Right lobe of liver (tissue), 4 donors: ENCODE results near the gene STMP1.

ENCODE experiments used
- CTCF ChIP-seq, 4 donors: fragments of 200-600 bp in 3 of 4; fragments of 450-650 bp in 1 of 4; IDR thresholded peaks; one replicate each; pipeline versions ENCODE4 v1.5.1 to v1.8.0; 2016 to 2022; ENCODE audit warnings: antibody characterized with exemption in 4 of 4, mild to moderate bottlenecking in 2 of 4
- POLR2A ChIP-seq: fragments of 450-650 bp; IDR thresholded peaks from one replicate; pipeline ENCODE4 v1.6.1; 2017; ENCODE audit warnings: antibody characterized with exemption, mild to moderate bottlenecking
- donor health status: DM: no; HTN: no; CAD: no.
- donor health status: DM: no; HTN: no; CAD: no.
- donor health status: DM: no; HTN: yes; CAD: no.

DNA sequence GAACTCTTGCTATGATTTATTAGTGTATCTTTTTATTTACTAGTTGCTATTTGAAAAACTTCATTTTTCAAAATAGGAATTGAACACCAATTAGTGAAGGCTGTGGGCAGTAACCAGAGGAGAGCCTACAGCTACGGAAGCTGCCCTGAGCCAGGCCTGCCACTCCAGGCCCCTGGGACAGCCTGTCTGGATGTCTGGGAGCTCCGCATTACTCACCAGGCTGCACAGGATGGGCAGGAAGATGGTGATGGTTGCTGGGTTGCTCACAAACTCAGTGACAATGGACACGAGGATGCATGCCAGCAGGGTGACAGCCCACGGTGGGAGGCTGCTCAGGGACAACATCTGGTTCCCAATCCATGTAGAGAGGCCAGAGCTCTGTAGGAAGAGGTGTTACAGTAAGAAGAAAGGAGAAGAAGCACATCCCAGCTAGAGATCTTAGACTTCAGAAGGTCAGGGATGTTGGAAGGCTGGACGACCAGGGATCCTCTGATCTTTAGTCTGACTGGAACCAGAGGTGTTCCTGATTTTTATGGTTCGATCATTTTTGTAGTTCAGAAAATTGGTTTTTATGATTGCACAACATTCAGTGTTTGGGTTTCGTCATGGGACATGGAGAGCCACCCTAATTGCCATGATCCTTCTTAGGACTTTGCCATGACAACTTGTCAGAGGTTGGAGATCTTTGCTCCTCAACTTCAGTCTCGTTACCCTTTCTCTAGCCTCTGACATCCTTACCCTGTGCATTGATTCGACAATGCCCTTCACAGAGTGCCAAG is 23.2 kb downstream of the STMP1 start:
- TF ChIP-seq CTCF (IDR thresholded peaks at IDR 0.05), result no peak
- no peak for TF ChIP-seq POLR2A
